Body of pancreas (tissue), 4 donors: ENCODE data around the gene DIPK1A.

Experiments
- POLR2A ChIP-seq, 3 donors: fragments of 450-650 bp; IDR thresholded peaks; one replicate each; pipeline ENCODE4 v1.6.1; 2016; ENCODE audit warnings: antibody characterized with exemption in 3 of 3, mild to moderate bottlenecking in 2 of 3
- TF ChIP-seq, protein P1 (sequence below), 7 experiments: fragments of 450-650 bp in 4 of 7; fragments of 200-600 bp in 3 of 7; sonication (generic) in 3 of 7; IDR thresholded peaks; one replicate each; pipeline ENCODE4 v1.5.1; 2016 to 2019; ENCODE audit warnings: antibody characterized with exemption in 7 of 7

DNA sequence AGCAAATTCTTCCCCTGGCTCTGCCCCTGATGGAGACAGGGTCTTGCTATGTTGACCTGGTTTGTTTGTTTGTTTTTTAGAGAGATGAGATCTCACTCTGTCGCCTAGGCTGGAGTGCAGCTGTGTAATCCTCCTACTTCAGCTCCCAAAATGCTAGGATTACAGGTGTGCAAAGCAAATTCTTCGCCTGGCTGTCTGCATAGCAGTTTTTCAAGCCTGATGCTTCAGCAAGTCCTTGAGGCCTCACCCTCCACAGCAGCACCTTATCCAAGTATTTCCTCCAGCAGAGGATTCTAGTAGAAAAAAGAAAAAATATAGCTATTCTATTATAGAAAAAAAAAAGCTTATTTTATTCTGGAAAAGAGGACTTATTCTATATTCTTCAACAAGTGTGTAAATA is 144.5 kb downstream of the DIPK1A start:
- TF ChIP-seq, protein P1, sequence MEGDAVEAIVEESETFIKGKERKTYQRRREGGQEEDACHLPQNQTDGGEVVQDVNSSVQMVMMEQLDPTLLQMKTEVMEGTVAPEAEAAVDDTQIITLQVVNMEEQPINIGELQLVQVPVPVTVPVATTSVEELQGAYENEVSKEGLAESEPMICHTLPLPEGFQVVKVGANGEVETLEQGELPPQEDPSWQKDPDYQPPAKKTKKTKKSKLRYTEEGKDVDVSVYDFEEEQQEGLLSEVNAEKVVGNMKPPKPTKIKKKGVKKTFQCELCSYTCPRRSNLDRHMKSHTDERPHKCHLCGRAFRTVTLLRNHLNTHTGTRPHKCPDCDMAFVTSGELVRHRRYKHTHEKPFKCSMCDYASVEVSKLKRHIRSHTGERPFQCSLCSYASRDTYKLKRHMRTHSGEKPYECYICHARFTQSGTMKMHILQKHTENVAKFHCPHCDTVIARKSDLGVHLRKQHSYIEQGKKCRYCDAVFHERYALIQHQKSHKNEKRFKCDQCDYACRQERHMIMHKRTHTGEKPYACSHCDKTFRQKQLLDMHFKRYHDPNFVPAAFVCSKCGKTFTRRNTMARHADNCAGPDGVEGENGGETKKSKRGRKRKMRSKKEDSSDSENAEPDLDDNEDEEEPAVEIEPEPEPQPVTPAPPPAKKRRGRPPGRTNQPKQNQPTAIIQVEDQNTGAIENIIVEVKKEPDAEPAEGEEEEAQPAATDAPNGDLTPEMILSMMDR (IDR thresholded peaks at IDR 0.05), result no peak
- TF ChIP-seq POLR2A (IDR thresholded peaks at IDR 0.05), result no peak
